GM03348 (cell line): ENCODE results near the gene GALNT16.

ENCODE experiments used
- DNase-seq: peaks from one replicate; pipeline ENCODE4 v3.0.0; 2012; ENCODE audit warnings: low spot score

Gene GALNT16

DNA sequence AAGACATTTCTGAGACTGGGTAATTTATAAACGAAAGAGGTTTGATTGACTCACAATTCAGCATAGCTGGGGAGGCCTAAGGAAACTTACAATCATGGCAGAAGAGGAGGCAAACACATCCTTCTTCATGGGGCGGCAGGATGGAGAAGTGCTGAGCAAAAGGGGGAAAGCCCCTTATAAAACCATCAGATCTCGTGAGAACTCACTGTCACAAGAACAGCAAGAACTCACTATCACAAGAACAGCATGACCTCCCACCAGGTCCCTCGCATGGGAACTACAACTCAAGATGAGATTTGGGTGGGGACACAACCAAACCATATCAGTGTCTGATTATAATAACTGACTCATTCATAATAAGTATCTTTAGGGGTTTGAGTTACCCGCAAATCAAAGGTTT, 144.9 kb downstream of the GALNT16 start:
- DNase-seq: no peak

DNA sequence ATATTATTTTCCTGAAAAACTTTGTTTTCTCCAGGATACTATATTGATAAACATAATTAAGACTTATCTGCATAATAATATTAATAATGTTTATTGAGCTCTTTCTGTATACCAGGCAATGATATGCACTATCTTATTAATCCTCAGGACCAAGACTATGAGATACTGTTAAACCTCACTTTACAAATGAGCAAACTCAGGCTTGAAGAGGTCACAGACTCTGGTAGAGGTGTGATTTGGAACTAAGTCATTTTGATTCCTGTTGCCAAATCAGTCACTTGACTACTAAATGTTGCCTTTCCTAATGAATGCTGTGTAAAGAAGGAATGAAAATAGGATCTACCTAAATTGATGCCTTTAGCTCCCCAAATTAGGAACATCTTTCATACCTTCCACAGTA, 145.8 kb downstream of the GALNT16 start:
- no peak for DNase-seq
